T-helper 2 cell treated with Interferon-gamma antibody and Interleukin-4, amounts not matched to agents 100 ng/mL and 5 ng/mL, for 36 hours (primary cell): ENCODE measurements around the gene AK1. TPM values are rescaled to one million over a fixed set of nuclear protein-coding genes. Genes with fewer than 3 reads are reported as not detected.

ENCODE experiments used
- intact Hi-C: fragments of 100-400 bp; cut with micrococcal nuclease; formaldehyde crosslinking; loops from one replicate; pipeline ENCODE4 v1.15.1; 2023
- total RNA-seq: library from RNA; stranded (reverse); gene quantifications from 2 replicates; pipeline ENCODE4 v1.2.3, GENCODE V29; 2022

The AK1 gene, protein sequence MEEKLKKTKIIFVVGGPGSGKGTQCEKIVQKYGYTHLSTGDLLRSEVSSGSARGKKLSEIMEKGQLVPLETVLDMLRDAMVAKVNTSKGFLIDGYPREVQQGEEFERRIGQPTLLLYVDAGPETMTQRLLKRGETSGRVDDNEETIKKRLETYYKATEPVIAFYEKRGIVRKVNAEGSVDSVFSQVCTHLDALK
- total RNA-seq: 44.5 and 46.5 TPM in 2 replicates

GRCh38 chr9:127877566-127877998, at the start of gene AK1:
TSS of gene AK1 (minus strand) at chr9:127877675. CDS start at chr9:127874617, 3,058 bp downstream.
- intact Hi-C loops: no loop called here

DNA sequence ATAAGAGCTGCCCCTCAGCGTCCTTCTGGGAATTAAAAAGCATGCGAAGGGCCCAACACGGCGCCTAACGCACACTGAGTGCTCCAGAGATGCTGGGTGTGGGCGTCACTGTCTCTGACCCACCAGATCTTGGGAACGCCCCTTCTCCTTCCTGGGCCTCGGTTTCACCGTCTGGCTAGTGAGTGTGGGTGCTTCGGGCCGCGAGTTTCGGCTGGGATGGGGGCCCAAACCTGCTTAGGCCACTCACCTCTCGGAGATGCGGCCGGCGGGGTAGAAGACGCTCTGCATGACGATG, 49.4 kb upstream of the AK1 start:
- intact Hi-C loops: loop anchor here (10.0 kb wide), 1 partner anchor 702 kb away; no protein-coding TSS in a partner anchor

DNA sequence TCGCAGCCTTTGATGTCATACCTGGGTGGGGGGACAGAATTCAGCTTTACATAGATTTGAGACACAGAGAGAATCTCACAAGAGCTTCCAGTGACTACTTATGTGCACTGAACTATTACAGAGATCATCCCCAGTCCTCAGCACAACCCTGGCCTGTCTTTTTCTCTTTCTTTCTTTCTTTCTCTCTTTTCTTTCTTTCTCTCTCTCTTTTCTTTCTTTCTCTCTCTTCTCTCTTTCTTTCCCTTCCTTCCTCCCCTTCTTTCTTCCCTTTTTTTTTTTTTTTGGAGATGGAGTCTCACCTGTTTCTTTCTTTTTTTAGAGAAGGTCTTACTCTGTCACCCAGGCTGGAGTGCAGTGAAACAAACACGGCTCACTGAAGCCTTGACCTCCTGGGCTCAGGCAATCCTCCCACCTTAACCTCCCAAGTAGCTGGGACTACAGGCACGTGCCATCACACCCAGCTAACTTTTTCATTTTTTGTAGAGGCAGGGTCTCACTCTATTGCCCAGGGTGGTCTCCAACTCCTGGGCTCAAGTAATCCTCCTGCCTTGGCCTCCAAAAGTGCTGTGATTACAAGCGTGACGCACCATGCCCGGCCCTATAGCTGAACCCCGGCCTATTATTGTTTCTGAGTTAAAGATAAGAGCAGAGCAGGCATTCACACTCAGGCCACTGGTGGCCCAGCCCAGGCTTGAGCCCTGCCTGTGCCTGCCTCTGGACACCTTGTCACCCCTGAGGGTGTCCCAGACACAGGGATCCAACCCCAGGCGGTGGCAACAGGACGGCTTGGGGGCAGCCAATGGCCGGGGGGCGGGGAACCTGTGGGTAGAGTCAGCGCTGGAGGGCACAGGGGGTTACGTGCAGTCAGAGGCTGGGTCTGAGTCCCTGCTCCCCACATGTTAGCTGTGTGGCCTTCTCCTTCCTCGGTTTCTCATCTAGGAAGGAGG, 48.8 kb upstream of the AK1 start:
- intact Hi-C loops: loop anchor here (10.0 kb wide), 1 partner anchor 701 kb away; no protein-coding TSS in a partner anchor

GRCh38 chr9:127924736-127925444, 47.4 kb upstream of the AK1 start:
- intact Hi-C loops: loop anchor here (10.0 kb wide), 1 partner anchor 700 kb away; no protein-coding TSS in a partner anchor

DNA sequence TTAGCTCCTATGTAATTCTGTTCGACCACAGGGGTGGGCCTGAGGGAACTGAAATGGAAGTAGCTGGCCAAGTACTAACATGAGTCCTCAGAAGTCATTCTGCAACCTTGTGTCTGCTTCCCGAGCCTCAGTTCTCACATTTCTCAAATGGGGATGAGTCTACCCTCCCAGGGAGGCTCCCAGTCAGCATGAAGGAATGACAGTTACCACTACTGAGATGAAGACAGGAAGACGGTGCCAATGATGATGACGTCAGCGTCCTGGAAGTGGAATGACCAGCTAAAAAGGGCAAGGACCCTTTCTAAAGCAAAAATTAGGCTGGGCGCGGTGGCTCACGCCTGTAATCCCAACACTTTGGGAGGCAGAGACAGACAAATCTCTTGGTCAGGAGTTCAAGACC, 46.3 kb upstream of the AK1 start:
- intact Hi-C loops: loop anchor here (10.0 kb wide), 1 partner anchor 699 kb away; no protein-coding TSS in a partner anchor

DNA sequence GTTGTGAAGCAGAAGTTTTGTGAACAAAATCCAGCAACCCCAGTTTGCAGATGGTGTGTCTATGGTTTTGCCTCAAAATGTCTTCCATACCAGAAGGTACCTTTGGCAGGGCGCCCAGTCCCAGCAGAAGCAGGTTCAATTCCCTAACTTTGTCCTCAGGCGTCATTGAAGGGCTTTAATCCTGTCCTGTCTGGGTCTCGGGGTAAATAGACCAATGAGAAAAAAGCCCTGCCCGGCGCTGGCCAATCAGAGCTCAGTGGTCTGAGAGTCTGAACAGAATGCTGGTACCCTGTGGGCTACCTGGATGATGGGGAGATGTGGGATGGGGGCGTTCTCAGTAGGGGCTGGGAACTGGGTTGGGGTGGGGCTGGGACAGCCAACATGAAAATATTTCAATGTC, 45.6 kb upstream of the AK1 start:
- intact Hi-C loops: loop anchor here (10.0 kb wide), 1 partner anchor 698 kb away; no protein-coding TSS in a partner anchor

DNA sequence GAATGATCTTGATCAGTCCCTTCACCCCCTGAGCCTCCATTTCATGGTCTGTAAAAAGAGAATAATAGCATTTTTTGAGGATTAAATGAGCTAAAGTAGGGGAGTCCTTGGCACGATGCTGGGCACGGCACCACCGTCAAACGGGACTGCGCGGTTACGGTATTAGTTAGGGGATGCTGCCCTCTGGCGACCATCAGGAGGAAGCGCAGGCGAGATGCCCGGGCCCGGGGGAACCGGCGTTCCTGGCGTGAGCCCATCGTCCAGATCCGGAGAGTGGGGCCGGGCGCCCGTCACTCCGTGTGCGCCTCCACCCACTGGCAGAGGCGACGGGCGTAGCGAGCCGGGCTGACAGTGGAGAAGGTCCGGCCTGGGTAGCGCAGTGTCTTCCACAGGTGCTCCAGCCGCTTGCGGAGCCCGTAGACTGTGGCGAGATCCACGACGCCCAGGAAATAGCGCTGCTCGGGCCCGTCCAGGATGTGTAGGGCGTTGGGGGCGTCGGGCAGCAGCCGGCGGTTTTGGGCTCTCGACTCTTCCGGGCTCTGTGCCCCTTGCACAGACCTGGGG, 44.2 kb upstream of the AK1 start:
- intact Hi-C loops: loop anchor here (1.0 to 10.0 kb wide), 4 partner anchors 51 to 697 kb away; partner anchors contain the start of gene TOR2A

DNA sequence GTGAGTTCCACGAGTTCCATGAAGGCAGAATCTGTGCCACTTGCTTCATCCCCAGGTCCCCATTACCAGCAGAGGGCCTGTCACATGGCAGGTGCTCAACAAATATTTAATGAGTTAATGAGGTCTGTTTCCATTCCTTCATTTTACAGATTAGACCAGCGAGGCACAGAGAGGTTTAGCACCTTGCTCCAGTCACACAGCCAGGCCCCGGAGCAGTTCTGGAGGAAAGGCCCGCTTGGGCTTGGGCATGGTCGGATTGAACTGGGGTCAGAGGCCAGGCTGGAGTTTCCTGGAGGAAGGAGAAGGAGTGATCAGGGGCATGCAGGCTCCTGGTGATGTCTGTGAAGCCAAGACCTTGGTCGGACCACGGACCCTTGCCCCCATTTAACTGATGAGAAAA, 43.3 kb upstream of the AK1 start:
- intact Hi-C loops: loop anchor here (1.0 to 10.0 kb wide), 4 partner anchors 50 to 696 kb away; partner anchors contain the start of gene TOR2A

DNA sequence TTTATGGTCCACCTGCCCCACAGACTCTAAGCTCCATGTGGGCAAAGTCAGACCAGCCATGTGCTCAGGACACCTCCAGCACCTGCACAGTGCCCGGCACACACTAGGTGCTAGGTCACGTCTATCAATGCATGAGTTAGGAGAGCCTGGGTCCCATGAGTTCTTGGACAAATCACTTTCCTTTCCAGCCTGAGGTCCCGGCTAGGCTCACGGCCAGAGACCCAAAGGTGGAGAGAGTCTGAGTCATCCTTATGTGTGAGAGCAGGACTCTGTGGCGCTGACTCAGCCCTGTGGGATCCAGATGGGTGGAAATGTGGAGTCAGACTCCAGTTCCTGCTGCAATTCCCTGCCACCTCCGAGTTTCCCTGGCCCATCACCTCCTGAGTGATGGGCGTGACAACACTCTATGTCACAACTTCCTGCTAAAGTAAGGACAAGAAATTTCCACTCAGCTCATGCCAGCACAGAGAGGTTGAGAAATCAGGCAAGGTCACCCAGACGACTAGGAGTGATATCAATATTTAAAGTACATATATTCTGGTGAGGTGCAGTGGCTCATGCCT, 41.9 kb upstream of the AK1 start:
- intact Hi-C loops: loop anchor here (2.0 to 5.0 kb wide), 2 partner anchors 147 to 415 kb away; no protein-coding TSS in a partner anchor

- intact Hi-C loops: loop anchor here (2.0 to 5.0 kb wide), 2 partner anchors 146 to 414 kb away; no protein-coding TSS in a partner anchor
Observed at GRCh38 chr9:127918183-127919107, 41.0 kb upstream of the AK1 start.

DNA sequence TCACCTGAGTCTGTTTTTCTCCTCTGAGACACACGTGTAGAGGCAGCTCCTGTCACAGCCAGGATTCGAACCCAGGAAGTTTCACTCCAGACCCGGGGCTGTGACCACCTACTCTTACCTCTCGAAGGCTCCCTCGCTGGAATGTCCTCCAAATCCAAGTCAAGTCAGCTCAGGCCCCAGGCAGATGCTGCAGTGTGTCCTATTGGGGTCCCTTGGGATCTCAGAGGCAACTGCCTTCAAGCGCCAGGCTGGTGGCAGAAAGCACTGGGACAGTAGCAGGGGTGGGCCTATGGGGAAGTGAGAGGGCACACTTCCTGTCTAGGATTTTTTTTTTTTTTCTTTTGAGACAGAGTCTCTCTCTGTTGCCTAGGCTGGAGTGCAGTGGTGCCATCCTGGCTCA, 40.1 kb upstream of the AK1 start:
- intact Hi-C loops: loop anchor here (1.0 to 5.0 kb wide), 5 partner anchors 14 to 413 kb away; partner anchors contain the start of gene ST6GALNAC6

DNA sequence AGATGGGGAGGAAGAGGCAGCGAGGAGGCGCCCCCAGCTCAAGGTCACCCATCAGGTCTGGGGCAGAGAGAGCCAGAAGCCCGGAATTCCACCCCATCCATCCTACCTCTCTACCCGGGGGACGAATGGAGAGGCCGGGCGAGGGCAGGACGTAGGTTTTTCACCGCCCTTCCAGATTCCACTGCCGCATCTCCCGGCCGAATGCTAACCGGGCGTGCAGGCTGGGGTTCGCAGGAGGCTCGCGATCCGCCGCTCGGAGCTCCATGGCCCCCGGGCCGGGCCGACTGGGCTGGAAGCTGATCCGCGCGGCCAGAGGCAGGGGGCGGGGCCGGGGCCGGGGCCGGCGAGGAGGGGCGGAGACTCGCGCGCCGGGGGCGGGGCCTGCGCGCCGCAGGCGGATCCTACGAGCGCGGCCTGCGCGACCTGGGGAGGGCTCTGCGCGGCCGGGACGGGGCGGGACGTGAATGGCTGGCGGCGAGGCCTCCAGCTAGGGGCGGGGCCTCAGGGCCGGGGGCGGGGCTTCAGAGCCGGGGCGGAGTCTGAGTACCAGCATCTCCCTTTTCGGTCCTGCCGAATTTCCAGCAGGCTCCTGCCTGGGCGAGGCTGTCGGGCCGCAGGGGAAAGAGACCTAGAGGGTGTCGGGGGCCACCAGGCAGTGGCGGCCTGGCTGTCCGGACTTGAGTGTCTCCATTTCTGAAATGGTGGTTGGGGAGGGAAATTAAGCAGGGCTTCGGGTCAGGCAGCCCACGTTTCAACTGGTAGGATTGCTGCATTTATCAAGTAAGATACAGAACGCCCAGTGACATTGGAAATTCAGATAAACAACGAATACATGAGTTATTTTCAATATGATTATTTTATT, 39.5 kb upstream of the AK1 start, which contains the start of gene ST6GALNAC4:
Gene ST6GALNAC4 (minus strand): TSS at position 322 of the 862 bp plus-strand sequence. CDS start 622 bp downstream, outside the sequence.
- intact Hi-C loops: loop anchor here (1.0 to 5.0 kb wide), 4 partner anchors 14 to 145 kb away; partner anchors contain the start of gene ST6GALNAC6

- intact Hi-C loops: loop anchor here (2.0 to 5.0 kb wide), 2 partner anchors 131 to 144 kb away; no protein-coding TSS in a partner anchor
Observed at GRCh38 chr9:127915801-127916719, 38.6 kb upstream of the AK1 start.

- intact Hi-C loops: loop anchor here (5.0 kb wide), 1 partner anchor 143 kb away; no protein-coding TSS in a partner anchor
Observed at GRCh38 chr9:127915325-127915752, 37.9 kb upstream of the AK1 start.

GRCh38 chr9:127913682-127914081, 36.2 kb upstream of the AK1 start:
- intact Hi-C loops: no loop called here

GRCh38 chr9:127912882-127913281, 35.4 kb upstream of the AK1 start:
- intact Hi-C loops: no loop called here

DNA sequence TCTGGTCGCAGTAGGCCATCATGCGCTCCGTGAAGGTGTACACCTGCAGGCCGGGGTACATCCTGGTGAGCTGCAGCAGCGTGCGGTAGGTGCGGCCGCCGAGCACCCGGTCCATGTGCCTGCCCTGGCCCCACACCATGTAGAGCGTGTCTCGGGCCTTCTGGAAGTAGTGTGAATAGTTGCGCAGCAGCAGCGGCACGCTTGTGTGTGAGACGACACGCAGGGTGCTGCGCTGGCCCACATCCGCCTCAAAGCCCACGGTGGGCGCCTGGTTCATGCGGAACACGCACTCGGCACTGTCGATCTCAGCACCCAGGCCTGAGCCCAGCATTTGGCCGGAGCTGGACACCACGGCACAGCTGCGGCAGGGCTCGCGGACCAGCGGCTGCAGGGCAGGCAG, 34.8 kb upstream of the AK1 start:
- intact Hi-C loops: no loop called here
